Activated CD8-positive, alpha-beta memory T cell treated with anti-CD3 and anti-CD28 coated beads for 1 hour (primary cell): ENCODE results near the gene TEX47.

Experiments
- DNase-seq, 2 donors: peaks; one replicate each; pipeline ENCODE4 v3.0.0-alpha.2; 2020; ENCODE audit warnings: low read depth in 1 of 2; ENCODE audit errors: extremely low read depth in 1 of 2

The TEX47 gene

DNA sequence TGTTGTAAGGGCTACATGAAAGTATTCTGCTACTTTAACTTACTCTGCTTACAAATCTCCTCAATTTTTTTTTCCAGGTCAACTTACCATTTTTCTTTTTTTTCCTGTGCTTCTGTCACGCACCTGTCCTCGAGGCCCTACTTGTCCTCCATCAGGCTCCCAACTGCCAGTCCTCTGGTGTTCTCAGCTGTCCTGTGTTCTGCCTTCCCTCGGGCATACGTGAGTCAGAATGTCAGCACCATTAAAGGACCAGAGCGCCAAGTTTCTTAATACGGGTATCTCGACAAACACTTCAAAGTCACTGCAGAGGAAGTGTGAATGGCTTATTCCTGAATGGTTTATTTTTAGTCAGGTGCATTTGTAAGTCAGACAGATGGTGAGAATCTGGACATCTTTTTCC is at the start of gene TEX47:
Gene TEX47 (minus strand): TSS at position 185 of the 400 bp plus-strand sequence. CDS start 795 bp downstream, outside the sequence.
- no peak for DNase-seq

DNA sequence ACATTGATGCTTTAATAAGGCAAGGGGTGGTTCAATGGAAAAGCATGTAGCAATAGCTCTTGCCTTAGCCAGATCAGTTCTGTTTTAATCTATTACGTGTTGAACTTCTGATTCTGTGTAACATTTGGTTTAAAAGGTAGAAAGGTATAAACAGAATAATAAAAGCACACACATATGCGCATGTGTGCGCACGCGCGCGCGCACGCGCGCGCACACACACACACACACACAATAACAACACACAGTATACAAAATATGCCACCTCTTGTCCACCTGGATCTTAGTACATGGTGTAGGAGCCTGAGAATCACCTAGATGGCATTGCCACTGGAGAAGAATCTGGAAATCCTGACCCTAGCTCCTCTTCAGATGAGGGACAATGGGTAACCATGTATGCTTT is 49.6 kb upstream of the TEX47 start:
- no peak for DNase-seq

DNA sequence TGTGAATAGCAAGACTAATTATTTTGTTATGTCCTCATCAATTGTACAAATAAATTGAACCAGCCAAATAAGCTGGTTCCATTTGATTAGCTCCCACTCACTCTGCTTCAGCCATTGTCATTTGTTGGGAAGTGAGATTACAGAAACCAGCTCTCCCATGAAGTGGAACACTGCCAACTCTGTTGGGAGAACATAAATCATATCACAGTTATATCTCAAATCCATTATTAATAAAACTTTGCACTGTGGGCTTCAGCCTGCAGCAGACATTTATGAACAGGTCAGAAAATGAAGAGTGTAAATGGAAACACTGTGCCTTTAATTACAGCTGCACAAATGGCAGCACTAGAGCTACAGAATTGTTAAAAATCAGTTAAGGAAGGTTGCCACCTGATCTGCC is 46.7 kb upstream of the TEX47 start:
- DNase-seq: no peak

DNA sequence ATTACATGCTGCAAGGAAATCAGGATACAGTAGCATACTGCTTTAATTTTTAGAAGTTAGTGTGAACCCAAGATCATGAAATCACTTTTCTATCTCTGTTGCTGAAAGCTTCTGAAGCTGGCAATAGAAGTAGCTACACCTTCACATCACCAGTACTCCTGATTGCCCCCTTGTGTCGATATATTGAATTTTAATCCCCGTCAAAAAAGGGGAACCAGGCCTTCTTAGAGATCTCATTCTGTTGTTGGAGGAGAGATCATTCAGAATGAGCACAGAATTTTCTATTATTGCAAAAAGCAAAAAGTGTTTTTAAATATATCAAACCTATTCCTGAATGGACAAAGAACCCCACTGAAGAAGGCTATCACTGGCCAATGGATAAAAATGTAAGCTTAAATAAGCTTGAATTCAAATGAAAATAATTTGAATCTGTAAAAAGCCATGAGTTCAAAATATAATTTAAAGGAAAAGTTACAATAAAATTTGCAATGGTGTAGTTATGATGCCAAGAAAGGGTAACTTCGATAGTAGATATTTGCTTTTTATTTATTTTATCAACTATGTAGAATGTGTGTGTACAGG is 39.7 kb upstream of the TEX47 start:
- no peak for DNase-seq

DNA sequence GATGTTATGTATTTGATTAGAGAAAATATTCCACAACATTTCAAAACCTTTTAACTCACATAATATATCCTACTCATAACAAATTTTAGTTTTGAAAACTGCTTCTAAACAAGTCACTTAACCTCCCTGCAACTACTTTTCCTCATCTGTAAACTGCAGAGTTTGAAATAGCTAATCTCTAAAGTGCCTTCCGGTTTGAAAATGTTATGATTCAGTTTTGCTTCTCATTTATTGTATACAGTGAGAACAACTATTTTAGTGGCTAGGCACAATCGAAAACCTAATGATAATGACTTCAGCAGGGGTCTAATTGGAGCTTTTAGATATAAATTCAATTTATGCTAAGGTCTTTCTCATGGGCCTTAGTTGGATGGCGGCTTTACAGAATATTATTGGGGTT is 30.7 kb upstream of the TEX47 start:
- no peak for DNase-seq

DNA sequence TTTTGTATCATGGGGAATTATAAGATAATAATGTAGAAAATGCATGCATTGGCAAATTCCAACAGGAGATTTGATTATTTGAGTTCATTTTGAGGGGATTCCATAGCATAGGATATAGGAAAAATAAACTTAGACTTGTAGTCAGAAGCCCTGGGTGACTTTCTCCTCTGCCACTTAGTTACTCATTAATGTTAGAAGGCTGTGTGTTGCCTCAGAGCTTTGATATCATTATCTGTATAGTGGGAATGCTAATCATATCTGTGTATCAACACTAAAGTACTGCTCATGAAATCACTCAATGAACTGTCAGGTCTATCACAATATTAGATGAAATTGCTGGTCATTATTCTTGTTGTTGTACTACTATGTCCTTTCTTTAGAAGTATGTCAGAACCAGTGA is 23.0 kb upstream of the TEX47 start:
- no peak for DNase-seq

DNA sequence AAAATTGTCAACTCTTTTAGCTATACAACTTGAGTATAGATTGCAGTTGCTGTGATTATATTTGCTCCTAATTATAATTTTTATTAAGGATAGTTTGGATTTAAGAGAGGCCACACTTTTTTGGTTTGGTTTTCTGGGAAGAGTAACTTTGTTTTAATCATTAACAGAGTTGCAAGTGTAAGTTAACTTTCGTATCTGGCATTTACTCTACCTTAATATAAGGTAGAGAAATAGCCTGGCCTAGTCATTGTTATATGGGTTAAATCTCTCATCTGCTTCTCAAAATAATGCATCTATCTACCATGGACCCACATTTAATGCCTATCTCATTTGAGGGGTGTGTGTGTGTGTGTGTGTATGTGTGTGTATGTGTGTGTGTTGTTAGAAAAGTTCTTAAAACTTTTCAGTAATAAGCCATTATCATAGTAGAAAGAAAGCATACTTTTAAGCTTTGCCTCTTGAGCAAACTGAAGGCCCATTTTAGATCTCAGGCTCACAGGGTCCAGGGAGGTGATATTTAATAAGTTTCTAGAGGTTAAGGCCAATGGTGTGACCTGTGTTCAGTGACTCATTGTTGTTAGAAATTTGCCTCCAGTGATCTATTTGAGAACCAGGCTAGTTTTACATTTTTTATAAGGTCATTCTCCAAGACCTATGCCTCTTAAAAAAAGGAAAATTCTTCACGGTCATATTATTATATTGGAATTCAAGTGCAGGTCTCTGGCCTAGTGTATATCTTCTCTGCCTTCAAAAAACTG is 10.9 kb upstream of the TEX47 start:
- DNase-seq: no peak

DNA sequence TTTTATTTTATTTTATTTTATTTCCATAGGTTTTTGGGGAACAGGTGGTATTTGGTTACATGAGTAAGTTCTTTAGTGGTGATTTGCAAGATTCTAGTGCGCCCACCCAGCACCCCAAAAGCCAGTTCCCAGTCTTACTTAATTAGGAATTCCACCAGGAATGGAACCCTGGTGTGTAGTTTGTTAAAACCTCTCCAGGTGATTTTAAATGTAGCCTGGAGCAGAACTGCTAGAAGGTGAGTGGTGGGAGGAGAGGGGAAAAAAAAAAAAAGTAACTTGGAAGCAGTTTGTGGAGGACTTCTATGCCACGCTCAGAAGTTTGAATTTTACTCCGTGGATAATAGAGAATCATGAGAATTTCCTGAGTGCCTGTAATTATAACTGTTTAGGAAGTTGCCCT is 5.5 kb upstream of the TEX47 start:
- no peak for DNase-seq

DNA sequence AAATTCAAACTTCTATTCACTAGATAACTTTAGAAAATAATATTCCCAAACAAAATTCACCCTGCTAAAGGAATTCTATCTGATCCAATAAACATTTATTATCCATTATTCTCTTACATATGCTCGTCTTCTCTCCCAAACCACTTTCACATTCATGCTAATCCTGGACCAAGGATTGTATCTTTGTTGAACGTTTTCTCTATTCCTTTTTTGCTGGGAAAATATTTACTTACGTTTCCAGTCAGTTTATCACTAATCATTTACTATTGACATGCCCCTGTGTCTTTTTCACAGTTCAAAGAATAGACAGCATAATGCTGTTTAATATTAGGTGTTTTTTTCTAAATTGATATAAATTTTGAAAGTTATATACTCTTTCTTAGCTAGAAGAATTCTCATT is 3.2 kb downstream of the TEX47 start:
- no peak for DNase-seq

DNA sequence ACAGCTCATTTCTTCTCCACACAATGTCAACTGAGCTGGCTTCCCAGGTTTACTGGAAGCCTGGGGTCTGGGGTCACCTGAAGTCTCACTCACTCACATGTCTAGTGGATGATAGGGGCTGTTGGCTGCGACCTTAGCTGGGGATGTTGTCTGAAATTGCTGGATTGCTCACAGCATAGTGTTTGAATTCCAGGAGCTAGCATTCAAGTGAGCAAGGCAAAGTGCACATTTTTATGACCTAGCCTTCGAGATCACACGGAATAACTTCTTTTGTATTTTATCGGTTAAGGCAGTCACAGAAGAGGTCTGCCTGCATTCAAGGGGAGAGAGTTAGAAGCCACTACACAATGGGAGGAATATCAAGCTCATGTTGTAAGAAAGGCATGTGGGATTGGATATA is 3.6 kb downstream of the TEX47 start:
- DNase-seq: no peak

DNA sequence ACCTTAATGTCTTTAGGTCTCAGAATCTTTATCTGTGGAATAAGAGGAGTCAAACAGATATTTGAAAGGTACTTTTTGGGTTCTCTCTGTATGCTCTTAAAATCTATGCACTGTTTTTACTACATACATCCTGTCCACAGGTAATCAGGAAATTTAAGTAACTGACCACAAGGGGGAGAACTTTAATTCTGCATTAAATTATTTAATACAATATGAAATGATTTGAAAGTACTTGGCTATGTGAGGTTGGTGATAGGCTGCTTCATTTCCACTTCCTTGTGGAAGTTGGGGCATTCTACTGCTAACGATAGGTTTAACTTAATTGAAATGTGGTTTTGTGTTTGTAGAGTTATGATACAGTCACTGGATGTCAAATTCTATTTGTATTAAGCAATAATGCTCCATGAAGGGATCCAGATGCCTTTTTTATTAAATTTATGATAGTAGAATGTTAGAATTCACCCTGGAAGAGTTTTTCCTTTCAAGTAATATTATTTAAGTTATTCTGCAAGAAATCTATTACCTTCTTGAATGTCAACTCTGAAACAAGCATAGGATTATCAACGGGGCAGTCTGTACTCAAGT is 6.0 kb downstream of the TEX47 start:
- DNase-seq: no peak

DNA sequence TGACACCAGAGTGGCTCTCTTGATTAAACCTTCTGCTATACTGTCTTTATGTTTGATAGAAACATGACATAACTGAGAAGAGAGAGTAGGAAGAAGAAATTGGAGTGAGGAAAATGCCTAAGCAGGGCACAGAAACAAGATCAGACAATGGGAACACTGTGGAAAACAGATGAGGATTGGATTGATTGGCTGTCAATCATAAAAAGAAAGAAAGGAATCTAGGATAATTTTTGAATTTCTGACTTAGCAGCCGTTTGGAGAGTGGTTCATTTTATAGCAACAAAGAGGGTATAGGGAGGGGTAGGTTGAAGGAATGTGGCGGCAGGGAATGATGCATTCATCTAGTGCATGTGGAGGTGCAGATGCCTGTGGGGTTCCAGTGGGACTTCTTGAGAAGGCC is 7.8 kb downstream of the TEX47 start:
- no peak for DNase-seq

DNA sequence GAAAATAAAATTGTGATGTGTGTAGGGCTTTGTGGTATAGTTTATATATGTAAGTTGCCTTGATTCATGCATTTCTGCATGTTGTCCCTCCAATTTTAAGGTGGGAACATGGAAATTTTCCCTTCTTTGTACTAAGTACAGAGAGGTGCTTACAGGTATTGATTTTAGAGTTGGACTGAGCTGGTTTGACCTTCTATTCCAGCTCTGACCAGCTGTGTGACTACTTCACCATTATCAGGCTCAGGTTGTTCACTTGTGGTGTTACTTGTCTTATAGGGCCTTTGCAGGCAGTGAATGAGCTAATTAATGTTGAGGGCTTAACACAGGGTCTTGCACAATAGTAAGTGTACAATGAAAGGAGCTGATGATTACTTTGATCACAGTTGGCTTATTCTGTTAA is 19.7 kb downstream of the TEX47 start:
- DNase-seq: no peak

DNA sequence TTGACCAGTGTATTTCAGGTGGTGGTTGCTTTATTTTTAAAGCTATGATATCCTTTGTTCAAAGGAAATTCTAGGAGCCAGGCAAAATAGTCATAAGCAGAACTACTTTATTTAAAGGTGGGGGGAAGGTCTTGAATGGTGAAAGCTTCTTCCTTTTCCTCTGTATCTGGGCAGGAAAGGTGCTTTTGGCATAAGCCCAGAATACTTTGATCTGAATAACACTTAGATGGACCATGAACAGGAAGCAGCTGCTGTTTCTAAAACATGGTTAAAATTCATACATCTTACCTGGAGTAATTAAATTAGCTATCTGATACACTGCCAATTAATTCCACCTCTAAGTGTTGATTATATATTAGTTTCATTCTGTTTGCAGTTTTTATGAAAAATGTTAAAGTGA is 22.8 kb downstream of the TEX47 start:
- DNase-seq: no peak

DNA sequence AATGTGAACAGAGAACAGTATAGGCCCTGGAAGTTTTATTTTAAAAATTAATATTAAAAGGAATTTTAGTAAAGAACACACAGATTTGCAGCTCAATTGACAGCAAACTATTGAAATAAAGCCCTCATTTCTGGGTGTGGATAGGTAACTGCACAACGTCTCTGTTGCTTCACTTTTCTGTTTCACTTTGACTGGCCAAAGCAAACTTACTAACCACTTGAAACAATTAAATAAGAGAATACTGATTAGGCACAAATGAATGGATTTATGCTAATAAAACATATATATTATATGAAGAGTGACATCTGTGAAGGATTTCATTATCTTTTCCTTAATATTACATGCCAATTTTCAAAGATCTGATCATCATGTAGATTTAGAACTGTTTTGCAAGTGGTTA is 24.1 kb downstream of the TEX47 start:
- DNase-seq: no peak

DNA sequence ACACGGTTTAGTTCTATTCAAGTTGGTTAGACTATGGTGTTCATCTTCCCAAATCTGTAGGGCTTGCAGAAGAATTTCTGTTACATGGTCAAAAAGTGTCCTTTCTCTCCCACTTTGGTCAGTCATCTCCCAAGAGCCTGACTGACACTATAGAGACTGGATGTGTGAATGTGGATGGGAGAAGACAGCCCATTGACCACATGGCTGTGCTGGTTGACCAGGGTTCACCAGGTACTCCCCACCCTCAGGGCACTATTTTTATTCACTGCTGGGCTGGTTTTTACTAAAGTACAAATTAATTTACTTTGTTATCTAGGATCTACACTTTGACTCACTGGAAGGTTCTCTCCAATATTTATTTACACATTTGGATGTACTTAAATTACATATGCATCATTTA is 33.8 kb downstream of the TEX47 start:
- no peak for DNase-seq

DNA sequence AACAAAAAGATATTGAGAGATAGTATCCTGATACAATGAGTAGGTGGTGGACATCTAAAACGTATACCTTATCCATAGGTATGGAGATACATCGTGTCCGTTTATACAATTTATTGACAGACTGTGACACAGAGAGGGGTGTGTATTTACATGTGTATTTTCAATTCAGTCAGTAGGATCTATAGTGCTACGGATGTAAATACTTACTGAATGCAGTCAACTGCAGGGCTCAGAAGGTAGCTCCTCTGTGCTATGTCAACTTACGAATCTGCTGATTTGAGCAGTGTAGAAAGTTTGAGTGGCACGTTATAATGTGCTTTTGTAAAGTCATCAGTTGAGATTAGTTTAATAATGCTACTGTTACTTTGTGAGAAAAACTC is 35.4 kb downstream of the TEX47 start:
- no peak for DNase-seq

DNA sequence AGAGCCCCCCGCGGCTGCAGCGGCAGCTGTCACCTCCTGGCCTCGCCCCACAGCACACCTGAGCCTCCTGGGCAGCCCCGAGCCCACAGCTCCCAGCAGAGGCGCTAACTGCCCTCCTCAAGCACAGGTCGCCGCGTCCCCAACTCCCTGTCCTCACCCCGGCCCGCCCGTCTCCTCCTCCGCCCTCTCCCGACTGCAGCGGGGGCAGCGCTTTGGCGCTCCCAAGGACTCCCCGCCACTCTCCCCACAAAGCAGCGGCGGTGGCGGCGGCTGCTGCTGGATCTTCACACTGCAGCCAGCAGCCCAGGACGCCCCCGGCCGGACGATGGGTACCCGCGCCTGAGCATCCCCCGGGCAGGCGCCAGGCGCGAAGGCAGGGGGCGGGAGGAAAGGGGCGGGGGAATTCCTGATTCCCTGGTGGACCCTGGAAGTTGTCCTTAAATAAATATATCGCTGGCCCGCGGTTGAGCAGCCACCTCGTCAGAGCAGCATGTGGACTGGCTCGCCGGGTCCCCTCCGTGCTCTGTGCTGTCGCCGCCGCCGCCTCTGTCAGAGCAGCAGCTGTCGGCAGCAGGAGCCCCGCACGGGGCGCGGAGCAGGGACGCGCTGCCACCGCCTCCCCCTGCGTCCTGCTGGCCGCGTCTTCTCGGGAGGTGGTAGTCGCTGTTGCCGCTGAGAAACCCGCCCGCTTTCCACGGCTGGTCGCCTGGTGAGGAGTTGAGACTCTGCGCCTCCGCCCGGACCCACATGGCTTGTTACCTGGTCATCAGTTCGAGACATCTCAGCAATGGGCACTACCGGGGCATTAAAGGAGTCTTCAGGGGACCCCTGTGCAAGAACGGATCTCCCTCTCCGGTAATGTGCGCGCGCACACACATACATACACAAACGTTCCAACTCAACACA is 36.1 kb downstream of the TEX47 start, which contains the start of gene ZNF804B:
Gene ZNF804B (plus strand): TSS at position 471 of the 906 bp plus-strand sequence. CDS start 277 bp downstream, at position 748.
- no peak for DNase-seq

DNA sequence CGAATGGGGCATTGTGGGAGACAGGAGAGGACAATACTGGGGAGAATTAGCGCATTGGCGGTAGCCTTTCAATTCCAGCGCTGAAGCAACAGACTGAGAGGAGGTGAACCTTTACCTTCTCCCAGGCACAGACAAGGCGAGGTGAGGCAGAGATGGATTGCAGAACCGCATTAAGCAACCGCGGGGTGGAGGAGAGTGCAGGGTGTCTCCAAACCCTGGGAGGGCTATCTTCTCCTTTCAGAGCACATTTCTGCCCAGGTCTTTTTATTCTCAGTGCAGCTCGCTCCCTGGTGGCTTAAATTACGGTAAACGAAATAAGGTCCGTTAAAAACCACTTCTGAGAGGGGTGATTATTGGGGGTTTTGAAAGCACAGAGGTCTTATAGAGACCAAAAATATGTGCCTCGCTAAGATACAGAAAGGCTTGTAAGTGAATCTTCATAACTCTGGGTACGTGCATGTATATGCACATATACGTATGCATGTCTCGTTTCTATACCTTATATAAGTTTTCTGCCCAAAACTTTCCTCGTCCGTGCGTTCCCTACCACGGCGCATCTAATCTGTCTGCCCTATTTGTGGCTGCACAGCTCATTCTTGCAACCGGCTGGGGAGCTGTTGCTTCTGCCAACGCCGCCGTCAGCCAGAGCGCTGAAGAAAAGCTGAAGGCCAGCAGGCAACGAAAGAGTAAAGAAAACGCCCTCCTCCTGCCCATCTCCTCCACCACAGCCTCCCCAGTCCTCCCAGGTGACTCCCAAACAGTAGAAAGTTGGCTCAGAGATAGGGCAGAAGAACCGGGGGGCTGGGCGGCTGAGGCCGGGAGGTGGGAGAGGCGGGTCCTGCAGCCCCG is 36.9 kb downstream of the TEX47 start:
- no peak for DNase-seq

DNA sequence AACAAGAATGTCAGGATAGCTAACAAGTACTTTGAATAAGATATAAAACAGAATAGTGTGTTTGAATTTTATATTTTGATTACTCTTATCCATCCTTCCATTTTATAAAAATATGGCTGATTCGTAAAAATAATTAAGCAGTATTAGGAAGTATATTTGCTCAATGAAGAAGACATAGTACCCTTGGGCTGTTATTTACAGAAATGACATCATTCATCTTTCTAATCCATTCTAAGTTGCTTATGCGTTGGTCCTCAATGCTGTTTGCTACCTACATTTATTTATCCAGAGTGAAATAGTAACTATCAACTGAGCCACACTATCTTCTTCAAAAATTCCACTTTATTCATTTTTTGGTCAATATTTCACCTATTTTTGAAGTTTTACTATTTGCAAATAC is 38.2 kb downstream of the TEX47 start:
- DNase-seq: no peak
